Type B pancreatic cell (in vitro differentiated cells): ENCODE measurements around the gene GLIS1. TPM values are rescaled to one million over a fixed set of nuclear protein-coding genes. Genes with fewer than 3 reads are reported as not detected.

Source experiments
- DNase-seq: peaks from one replicate; pipeline ENCODE4 v3.0.0; 2021; ENCODE audit warnings: mixed read lengths; ENCODE audit not compliant: unreplicated experiment; ENCODE audit errors: extremely low spot score
- H3K27ac Mint-ChIP-seq: 2 replicates; pipeline ENCODE4 v1.8.0; 2021; ENCODE audit warnings: mild to moderate bottlenecking, mixed read lengths
- H3K27me3 Mint-ChIP-seq: 2 replicates; pipeline ENCODE4 v1.8.0; 2021; ENCODE audit warnings: mixed read lengths
- H3K36me3 Mint-ChIP-seq: 2 replicates; pipeline ENCODE4 v1.8.0; 2021; ENCODE audit warnings: mixed read lengths
- H3K4me1 Mint-ChIP-seq: one replicate; pipeline ENCODE4 v1.8.0; 2021; ENCODE audit warnings: mixed read lengths; ENCODE audit not compliant: unreplicated experiment
- H3K4me3 Mint-ChIP-seq: 2 replicates; pipeline ENCODE4 v1.8.0; 2021; ENCODE audit warnings: mild to moderate bottlenecking, mixed read lengths
- H3K9me3 Mint-ChIP-seq: 2 replicates; pipeline ENCODE4 v1.8.0; 2021; ENCODE audit warnings: mixed read lengths
- total RNA-seq: library from RNA; stranded (reverse); gene quantifications from 2 replicates; pipeline ENCODE4 v1.2.1, GENCODE V29; 2021; ENCODE audit warnings: low replicate concordance
- TF ChIP-seq, protein P1 (sequence below): fragments of 200-600 bp; sonication (generic); conservative IDR thresholded peaks from 2 replicates; pipeline ENCODE4 v1.5.0; 2021; ENCODE audit warnings: antibody characterized with exemption, mild to moderate bottlenecking

GLIS1 gene
- total RNA-seq, 1 donor from 2014 or later = 2.1 TPM

DNA sequence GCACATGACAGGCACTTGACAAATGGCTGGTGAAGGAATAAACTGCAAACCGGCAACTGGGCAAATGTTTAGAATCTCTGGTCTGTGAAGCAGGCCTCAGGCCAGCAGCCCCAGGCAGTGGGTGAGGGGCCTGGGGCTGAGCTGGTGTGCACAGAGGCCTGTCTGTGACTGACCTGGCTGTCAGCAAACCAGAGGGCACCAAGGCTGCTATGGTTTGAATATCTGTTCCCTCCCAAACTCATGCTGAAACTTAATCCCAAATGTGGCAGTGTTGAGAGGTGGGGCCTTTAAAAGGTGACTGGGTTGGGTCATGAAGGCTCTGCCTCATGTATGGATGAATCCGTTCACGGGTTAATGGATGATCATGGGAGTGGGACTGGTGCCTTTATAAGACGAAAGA, 140.0 kb downstream of the GLIS1 start:
- Mint-ChIP-seq H3K27ac (no peak overlapping the region), H3K36me3 (no peaks in the 10 kb centered on the region), H3K27me3 (peaks cover 4% of the 10 kb centered on the region), H3K9me3 (no peaks in the 10 kb centered on the region), H3K4me3 (no peak overlapping the region), H3K4me1 (no peaks in the 10 kb centered on the region)
- TF ChIP-seq, protein P1, sequence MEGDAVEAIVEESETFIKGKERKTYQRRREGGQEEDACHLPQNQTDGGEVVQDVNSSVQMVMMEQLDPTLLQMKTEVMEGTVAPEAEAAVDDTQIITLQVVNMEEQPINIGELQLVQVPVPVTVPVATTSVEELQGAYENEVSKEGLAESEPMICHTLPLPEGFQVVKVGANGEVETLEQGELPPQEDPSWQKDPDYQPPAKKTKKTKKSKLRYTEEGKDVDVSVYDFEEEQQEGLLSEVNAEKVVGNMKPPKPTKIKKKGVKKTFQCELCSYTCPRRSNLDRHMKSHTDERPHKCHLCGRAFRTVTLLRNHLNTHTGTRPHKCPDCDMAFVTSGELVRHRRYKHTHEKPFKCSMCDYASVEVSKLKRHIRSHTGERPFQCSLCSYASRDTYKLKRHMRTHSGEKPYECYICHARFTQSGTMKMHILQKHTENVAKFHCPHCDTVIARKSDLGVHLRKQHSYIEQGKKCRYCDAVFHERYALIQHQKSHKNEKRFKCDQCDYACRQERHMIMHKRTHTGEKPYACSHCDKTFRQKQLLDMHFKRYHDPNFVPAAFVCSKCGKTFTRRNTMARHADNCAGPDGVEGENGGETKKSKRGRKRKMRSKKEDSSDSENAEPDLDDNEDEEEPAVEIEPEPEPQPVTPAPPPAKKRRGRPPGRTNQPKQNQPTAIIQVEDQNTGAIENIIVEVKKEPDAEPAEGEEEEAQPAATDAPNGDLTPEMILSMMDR = no peak
- DNase-seq = no peak

DNA sequence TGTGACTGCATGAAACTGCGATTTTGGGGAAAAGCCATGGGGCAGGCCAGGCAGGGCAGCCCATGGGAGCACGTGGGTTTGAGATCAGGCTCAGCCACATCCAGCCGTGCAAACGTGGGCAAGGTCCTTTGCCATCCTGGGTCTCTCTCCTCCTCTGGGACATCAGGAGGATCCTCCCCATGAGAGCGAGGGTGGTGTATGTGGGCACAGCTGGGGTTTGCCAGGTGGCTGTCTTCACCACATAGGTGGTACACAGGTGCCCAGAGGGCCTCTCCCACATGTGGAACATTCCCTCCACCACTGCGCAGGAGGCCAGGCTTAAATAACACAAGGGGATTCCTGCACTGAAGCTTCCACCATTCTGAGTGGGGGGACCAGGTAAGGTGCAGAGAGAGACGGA, 143.1 kb downstream of the GLIS1 start:
- peaks cover 7% of the 10 kb centered on the region for H3K27me3 Mint-ChIP-seq
- no peak for DNase-seq
- no peaks in the 10 kb centered on the region for H3K36me3 Mint-ChIP-seq
- H3K9me3 Mint-ChIP-seq = no peaks in the 10 kb centered on the region
- no peak overlapping the region for H3K4me3 Mint-ChIP-seq
- TF ChIP-seq, protein P1 = no peak
- H3K4me1 Mint-ChIP-seq = peaks cover 8% of the 10 kb centered on the region
- H3K27ac Mint-ChIP-seq = no peak overlapping the region

DNA sequence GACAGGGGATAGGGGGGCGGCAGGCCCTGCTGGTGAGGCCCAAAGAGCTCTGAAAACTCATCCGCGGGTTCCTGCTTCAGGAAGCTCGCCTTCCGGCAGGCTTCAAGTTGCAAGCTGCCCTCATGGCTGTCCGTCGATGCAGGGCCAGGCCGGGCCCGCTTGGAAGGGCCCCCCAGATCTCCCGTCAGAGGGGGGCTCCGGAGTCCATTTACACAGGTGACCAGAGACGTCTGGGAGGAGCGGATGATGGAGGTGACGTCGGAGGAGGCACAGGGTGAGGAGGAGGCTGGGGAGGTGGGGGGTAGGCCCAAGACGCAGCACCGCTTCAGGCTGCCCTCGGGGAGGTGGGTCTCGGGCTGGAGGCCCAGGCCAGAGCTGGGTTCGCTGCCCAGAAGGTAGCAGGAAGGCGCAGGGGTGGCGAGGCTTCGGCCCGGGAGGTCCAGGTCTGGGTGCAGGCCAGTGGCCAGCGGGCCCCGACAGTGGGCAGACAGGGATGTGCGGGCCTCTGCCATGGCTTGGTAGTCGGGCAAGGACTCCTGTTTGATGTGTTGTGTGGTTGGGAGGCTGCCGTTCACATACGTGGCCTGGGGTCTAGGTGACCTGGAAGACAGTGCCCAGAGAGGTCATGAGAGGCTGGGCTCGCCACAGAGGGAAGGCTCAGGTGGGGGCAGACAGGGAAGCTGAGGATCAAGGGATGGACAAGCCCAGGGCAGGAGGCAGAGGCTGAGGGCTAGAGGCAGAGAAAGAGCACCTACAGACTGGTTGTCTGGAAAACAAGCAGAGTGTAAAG, 144.4 kb downstream of the GLIS1 start:
- TF ChIP-seq, protein P1 = no peak
- H3K27ac Mint-ChIP-seq = no peak overlapping the region
- H3K36me3 Mint-ChIP-seq = no peaks in the 10 kb centered on the region
- no peak for DNase-seq
- peaks cover 21% of the 10 kb centered on the region for H3K4me1 Mint-ChIP-seq
- no peak overlapping the region for H3K4me3 Mint-ChIP-seq
- peaks cover 8% of the 10 kb centered on the region for H3K27me3 Mint-ChIP-seq
- no peaks in the 10 kb centered on the region for H3K9me3 Mint-ChIP-seq

DNA sequence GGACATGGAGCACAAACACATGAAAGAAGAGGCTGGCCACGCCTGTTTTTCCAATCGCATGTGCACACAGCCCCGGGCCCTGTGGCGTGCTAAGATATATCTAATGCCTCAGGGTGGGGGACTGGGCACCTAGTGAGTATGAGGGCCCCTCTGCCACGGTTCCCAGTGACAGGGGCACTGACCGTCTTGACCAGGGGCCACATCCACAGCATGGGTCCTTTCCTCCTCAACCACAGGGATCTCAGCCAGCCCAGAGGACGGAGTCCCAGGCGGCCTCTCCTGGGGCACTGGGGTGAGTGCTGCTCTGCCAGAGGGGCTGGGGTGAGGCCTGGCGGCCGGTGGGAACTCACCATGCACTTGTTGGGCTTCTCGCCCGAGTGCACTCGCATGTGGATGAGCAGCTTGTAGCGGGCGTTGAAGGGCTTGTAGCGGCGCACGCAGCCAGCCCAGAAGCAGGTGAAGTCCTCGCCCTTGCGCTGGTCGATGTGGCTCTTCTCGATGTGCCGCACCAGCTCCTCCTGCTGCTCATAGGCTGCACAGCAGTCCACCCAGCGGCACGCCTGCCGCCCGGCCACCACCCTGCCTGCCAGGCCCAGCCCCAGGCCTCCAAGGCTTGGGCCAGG, 145.1 kb downstream of the GLIS1 start:
- no peaks in the 10 kb centered on the region for H3K36me3 Mint-ChIP-seq
- H3K4me1 Mint-ChIP-seq = peaks cover 21% of the 10 kb centered on the region
- DNase-seq = no peak
- no peaks in the 10 kb centered on the region for H3K9me3 Mint-ChIP-seq
- H3K27me3 Mint-ChIP-seq = peaks cover 8% of the 10 kb centered on the region
- no peak overlapping the region for H3K27ac Mint-ChIP-seq
- no peak overlapping the region for H3K4me3 Mint-ChIP-seq
- TF ChIP-seq, protein P1 = peak; percentile 72

DNA sequence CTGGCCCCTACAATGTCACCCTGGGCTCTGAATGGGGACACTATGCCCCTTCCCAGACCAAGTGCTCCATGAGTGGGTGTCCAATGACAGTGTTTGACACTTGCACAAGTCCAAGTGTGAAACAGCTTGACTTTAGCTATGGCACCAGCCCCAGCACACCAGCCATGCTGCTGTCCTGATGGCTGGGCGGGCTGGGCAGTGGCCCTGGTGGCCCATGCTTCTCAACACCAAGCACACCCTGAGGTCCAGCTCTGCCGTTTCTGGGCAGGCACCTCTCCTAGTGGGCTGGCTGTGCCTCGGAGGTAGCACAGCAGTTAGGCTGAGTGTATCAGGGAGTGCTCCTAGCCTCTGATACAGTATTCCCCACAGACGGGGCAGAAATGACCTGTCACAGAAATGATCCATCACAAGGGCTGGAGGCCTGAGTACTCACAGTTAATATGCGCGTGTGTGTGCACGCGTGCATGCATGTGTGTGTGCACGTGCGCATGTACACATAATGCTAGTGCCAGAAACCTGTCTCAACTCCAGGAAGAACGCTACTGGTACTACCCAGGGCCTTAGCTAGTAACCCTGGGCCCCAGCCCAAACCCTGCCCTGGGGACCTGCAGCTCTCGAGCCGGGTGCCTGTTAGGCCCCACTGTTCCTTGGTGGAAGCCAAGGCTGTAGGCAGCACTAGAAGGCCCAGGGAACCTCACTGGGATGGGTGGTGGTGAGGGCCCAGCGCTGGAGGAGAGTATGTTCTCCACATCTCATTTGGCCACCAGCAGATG, 145.8 kb downstream of the GLIS1 start:
- DNase-seq = no peak
- Mint-ChIP-seq H3K4me1 (peaks cover 26% of the 10 kb centered on the region), H3K9me3 (no peaks in the 10 kb centered on the region), H3K27ac (peak overlapping the region; percentile 17), H3K27me3 (peaks cover 11% of the 10 kb centered on the region), H3K36me3 (no peaks in the 10 kb centered on the region), H3K4me3 (no peak overlapping the region)
- TF ChIP-seq, protein P1 = no peak
